ENCODE data around the gene ZNF385D.

ZNF385D gene

DNA sequence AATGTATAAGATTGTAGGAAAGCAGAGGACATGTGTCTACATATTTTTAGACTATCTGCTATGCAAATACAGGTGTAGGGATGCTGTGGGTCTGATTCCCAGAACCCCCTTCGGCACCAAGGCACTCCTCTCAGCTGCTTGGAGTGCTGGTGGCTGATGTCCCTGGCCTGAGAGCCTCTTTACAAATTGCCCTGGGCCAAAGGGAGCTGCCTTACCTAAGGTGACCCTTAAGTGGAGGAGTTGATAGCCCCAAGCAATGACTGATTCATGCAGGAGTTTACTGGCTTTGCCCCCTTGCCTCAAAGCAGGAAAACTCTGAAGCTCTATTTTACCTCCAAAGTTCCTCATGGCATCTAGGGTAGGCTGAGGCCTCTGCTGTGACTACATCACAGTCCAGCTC lies 83.0 kb downstream of the ZNF385D start:
- TF ChIP-seq, protein P1, sequence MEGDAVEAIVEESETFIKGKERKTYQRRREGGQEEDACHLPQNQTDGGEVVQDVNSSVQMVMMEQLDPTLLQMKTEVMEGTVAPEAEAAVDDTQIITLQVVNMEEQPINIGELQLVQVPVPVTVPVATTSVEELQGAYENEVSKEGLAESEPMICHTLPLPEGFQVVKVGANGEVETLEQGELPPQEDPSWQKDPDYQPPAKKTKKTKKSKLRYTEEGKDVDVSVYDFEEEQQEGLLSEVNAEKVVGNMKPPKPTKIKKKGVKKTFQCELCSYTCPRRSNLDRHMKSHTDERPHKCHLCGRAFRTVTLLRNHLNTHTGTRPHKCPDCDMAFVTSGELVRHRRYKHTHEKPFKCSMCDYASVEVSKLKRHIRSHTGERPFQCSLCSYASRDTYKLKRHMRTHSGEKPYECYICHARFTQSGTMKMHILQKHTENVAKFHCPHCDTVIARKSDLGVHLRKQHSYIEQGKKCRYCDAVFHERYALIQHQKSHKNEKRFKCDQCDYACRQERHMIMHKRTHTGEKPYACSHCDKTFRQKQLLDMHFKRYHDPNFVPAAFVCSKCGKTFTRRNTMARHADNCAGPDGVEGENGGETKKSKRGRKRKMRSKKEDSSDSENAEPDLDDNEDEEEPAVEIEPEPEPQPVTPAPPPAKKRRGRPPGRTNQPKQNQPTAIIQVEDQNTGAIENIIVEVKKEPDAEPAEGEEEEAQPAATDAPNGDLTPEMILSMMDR (IDR thresholded peaks at IDR 0.05; ENCODE audit: insufficient read depth, low read depth, low read length, missing control alignments): no peak
- H3K4me3 ChIP-seq (ENCODE audit: low read depth, low read length): no peak overlapping the region
- no peak for DNase-seq (ENCODE audit: low read depth)

DNA sequence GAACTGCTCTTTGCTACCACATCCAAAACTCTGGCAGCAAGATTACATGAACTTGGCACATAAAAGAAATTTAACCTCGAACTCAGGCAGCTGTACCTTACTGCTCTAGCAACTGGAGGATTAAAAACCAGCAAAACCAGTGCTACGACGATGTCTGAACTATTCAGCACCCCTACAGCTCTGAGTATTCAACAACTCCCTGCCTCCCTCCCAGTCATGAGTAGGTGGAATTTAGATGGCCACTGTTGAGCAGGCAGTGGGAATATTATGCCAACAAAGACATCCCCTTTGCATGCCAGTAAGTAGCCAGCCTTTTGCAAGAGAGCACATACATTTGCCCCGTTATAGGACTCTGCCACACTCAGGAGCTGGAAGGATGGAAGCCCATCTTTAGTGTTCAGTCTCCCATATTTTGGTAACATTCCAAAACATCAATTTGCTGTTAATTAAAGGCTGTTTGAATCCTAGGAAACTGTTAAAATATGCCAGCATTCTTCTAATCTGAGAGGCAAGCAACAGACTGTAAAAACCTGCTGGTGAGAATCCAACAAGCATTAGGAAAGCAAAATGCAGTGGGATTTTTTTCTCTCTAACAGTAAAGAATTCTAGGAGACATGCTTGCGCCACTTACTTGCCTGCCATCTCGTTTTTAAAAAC lies 85.4 kb downstream of the ZNF385D start:
- no peak for DNase-seq (ENCODE audit: low read depth)
- H3K4me3 ChIP-seq (ENCODE audit: low read depth, low read length): no peak overlapping the region
- TF ChIP-seq, protein P1 (IDR thresholded peaks at IDR 0.05; ENCODE audit: insufficient read depth, low read depth, low read length, missing control alignments): no peak

DNA sequence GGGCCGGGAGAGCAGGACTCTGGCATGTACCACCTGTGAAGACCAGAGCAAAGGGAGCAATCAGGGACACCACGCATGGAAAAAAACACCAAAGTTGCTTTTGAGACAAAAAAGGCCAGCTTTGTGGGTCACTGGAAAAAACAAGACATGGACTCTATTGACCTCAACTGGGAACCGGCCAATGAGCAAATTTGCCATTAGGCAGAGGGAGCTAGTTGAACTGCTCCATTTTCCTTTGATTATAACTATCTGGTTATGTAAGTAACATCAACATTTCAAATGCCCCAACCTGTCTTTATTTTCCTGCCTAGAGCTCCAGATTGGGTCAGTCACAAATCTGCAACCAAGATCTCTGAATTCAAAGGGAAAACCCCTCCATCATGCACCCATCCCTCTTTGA lies 86.0 kb downstream of the ZNF385D start:
- DNase-seq (ENCODE audit: low read depth): no peak
- no peak overlapping the region for H3K4me3 ChIP-seq (ENCODE audit: low read depth, low read length)
- TF ChIP-seq, protein P1 (IDR thresholded peaks at IDR 0.05; ENCODE audit: insufficient read depth, low read depth, low read length, missing control alignments): no peak

DNA sequence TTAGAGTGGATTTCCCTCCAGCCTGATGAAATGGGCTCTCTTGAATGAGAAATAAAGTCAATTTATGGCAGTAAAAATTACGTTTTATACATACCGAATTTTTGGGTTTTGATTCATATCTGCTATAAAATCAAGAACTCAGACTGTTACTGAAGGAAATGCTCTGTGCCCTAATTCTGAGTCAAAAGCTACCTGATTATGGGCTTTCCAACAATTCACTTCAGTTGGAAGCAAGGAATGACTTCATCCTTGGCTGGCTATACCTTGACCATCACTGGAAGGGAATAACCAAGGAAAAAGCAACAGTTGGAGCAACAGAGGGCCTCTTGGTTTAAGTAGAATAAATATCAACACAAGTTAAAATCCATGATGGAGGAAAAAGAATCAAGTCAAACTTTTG lies 88.6 kb downstream of the ZNF385D start:
- H3K4me3 ChIP-seq (ENCODE audit: low read depth, low read length): no peak overlapping the region
- no peak for DNase-seq (ENCODE audit: low read depth)
- TF ChIP-seq, protein P1 (IDR thresholded peaks at IDR 0.05; ENCODE audit: insufficient read depth, low read depth, low read length, missing control alignments): no peak

DNA sequence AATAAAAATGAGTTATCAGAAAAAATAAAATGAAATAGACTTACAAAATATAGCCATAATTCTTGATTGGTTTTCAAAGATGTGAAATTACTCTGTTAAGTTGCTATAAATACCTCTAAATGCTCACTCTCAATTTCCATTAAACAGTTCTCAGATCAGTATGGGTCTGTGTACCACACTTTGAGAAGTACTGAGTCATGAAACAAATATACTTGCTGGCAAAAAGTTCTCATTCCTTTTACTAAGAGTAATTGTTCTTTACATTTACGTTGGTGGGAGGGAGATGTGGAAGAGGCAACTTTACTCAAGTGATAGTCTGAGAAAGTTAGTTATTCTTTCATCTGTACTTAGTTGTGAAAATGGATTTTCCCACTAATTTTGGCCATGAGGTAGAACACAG lies 96.3 kb downstream of the ZNF385D start:
- H3K4me3 ChIP-seq (ENCODE audit: low read depth, low read length): no peak overlapping the region
- TF ChIP-seq, protein P1 (IDR thresholded peaks at IDR 0.05; ENCODE audit: insufficient read depth, low read depth, low read length, missing control alignments): no peak
- no peak for DNase-seq (ENCODE audit: low read depth)

DNA sequence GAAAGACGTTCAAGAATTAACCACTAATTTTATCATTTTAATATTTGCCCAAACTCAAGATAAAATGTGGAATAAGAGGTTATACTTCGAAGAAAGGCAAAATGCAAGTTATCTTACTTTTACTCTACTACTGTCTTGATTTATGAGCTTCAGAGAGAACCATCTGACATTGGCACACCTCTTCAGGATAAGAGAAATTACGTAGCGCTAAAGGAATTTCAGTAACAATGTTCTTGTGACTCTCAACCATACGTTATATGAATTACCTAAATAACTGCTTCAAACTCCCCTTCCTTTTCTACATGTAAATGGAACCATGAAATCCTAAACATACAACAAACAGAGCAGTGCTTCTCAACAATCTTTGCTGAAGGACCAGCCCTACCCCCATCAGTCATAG lies 96.8 kb downstream of the ZNF385D start:
- TF ChIP-seq, protein P1 (IDR thresholded peaks at IDR 0.05; ENCODE audit: insufficient read depth, low read depth, low read length, missing control alignments): no peak
- DNase-seq (ENCODE audit: low read depth): no peak

DNA sequence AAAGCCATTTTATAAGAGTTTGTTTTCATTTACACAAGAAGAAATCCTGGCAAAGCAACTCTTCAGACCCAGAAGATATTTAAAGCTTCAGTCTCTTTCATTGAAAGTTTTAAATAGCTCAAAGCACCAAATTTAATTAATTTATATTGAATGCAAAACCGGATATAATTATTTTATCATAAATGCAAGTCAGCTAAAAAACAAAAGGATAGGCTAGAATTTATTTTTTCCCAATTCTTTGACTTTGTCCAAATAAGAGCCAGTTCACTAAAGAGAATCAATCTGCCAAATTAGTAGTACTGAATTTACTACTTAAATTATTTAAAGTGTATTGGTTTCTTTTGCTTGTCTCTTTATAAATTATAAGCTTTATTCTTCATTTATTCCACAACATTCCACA lies 101.5 kb downstream of the ZNF385D start:
- no peak for DNase-seq (ENCODE audit: low read depth)
- TF ChIP-seq, protein P1 (IDR thresholded peaks at IDR 0.05; ENCODE audit: insufficient read depth, low read depth, low read length, missing control alignments): no peak
- no peak overlapping the region for H3K4me3 ChIP-seq (ENCODE audit: low read depth, low read length)

More for the DNA sequence above, 96.8 kb downstream of the ZNF385D start:
- no peak overlapping the region for H3K4me3 ChIP-seq (ENCODE audit: low read depth, low read length)

All from GM12865 (cell line).